Prostate gland (tissue), 2 donors: ENCODE data around the gene MIS18A. TPM values are rescaled to one million over a fixed set of nuclear protein-coding genes. Genes with fewer than 3 reads are reported as not detected.
"Not testable (repeated sequence)": the region's sequence is repeated elsewhere in the genome, so short reads cannot be mapped to it uniquely, and the experiment has no call there.

Source experiments
- DNase-seq: peaks from one replicate; pipeline ENCODE4 v3.0.0-alpha.2; 2019; ENCODE audit warnings: low spot score
- H3K27ac ChIP-seq, 2 donors: fragments of 200-600 bp; sonication (generic); 2 replicates each; pipeline ENCODE4 v1.5.1; 2017 to 2019
- H3K27me3 ChIP-seq: fragments of 200-600 bp; sonication (generic); replicated peaks from 2 replicates; pipeline ENCODE4 v1.5.1; 2019; ENCODE audit not compliant: insufficient read depth
- H3K36me3 ChIP-seq, 2 donors: fragments of 200-600 bp; sonication (generic); 1 replicate in 1 of 2; 2 replicates in 1 of 2; pipeline versions ENCODE4 v1.5.1 to v1.8.1; 2017 to 2019
- H3K4me1 ChIP-seq: fragments of 200-600 bp; sonication (generic); replicated peaks from 2 replicates; pipeline ENCODE4 v1.5.1; 2019
- H3K4me3 ChIP-seq, 2 donors: fragments of 200-600 bp; sonication (generic); 2 replicates each; pipeline ENCODE4 v1.5.1; 2017 to 2019
- H3K9me3 ChIP-seq: fragments of 200-600 bp; sonication (generic); 2 replicates; pipeline ENCODE4 v1.5.1; 2017
- CTCF ChIP-seq, 4 experiments: fragments of 200-600 bp in 2 of 4; fragments of 450-650 bp in 2 of 4; sonication (generic) in 2 of 4; IDR thresholded peaks; 1 replicate in 3 of 4; 2 replicates in 1 of 4; pipeline ENCODE4 v1.5.1; 2016 to 2019; ENCODE audit warnings: antibody characterized with exemption in 4 of 4, mild to moderate bottlenecking in 2 of 4, moderate library complexity in 2 of 4
- POLR2A ChIP-seq: fragments of 450-650 bp; IDR thresholded peaks from one replicate; pipeline ENCODE4 v1.6.1; 2016; ENCODE audit warnings: antibody characterized with exemption, mild to moderate bottlenecking
- POLR2AphosphoS5 ChIP-seq: sonication (generic); formaldehyde crosslinking; IDR thresholded peaks from one replicate; pipeline ENCODE4 v1.6.1; 2017; ENCODE audit warnings: antibody characterized with exemption
- WGBS: methylation state at CpG from one replicate; pipeline ENCODE4 v1.1.5; 2018; 5-methylcytosine and 5-hydroxymethylcytosine counted together
- intact Hi-C: fragments of 100-400 bp; cut with DNase I; formaldehyde crosslinking; loops from one replicate; pipeline ENCODE4 v1.14.2; 2022
- total RNA-seq, 2 donors: library from RNA; depleted of rRNA; stranded (reverse); fragments of >200 nt; gene quantifications; one replicate each; pipeline ENCODE4 v1.1.0, GENCODE V29; 2016

The MIS18A gene
- total RNA-seq, 2 donors from 2014 or later, result 10.7 to 17.8 TPM

DNA sequence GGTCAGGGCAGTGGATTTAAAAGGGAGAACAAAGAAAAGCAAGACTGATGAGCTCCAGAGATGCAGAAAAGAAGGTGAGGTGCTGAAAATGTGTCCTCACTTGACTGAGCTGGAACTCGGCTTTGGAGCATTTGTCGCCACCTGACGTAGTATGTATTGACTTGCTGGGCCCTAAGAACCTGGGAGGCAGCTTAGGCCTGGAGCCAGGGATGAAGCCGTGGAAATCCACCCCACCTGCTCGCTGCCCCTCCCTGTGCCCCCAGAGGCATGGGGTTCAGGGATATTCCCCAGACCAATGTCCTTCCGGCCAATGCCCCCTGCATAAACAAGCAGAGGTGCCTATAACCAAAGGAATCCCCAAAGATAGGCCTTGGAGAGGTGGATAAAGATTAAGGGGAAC, 34.1 kb upstream of the MIS18A start:
- Histone ChIP-seq H3K9me3 (no peaks in the 10 kb centered on the region), H3K27ac (no peak overlapping the region), H3K4me1 (no peaks in the 10 kb centered on the region), H3K27me3 (no peaks in the 10 kb centered on the region), H3K4me3 (no peak overlapping the region), H3K36me3 (peaks cover 11 to 16% of the 10 kb centered on the region in 2 donors)
- 89% methylated on average over 6 of the region's 6 CpGs for WGBS
- TF ChIP-seq CTCF (IDR thresholded peaks at IDR 0.05), result no peak
- TF ChIP-seq POLR2AphosphoS5, result no peak
- DNase-seq, result no peak
- intact Hi-C loops, result no loop called here

DNA sequence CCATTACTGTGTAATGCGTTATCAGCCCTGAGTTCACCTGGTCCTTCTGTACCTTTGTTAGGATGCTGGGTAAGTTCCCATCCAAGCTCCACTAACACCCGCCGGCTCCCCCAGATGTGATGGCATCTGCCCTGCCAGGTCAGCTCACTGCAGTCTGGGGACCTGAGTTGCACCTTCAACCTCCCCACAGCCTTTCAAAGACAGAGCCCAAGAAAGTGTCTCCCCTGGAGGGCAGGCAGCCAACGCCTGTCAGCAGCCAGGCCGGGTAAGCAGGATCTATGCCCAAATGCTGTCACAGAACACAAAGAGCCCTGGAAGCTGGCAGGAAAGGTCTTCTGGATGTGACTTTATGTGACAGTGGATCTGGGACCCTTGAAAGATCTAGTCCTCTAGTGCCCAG, 33.5 kb upstream of the MIS18A start:
- no peaks in the 10 kb centered on the region for H3K27me3 ChIP-seq
- H3K4me1 ChIP-seq, result no peaks in the 10 kb centered on the region
- H3K27ac ChIP-seq, result no peak overlapping the region
- WGBS, result 73% methylated on average over 5 of the region's 5 CpGs
- no peaks in the 10 kb centered on the region for H3K9me3 ChIP-seq
- H3K4me3 ChIP-seq, result no peak overlapping the region
- no peak for TF ChIP-seq POLR2AphosphoS5
- no peak for TF ChIP-seq CTCF (IDR thresholded peaks at IDR 0.05)
- TF ChIP-seq POLR2A, result no peak
- intact Hi-C loops, result no loop called here
- H3K36me3 ChIP-seq, result peaks cover 5 to 15% of the 10 kb centered on the region in 2 donors
- DNase-seq, result no peak

GRCh38 chr21:32311621-32312020, 32.8 kb upstream of the MIS18A start:
- H3K9me3 ChIP-seq, result no peaks in the 10 kb centered on the region
- intact Hi-C loops, result no loop called here
- no peak overlapping the region for H3K4me3 ChIP-seq
- no peak overlapping the region for H3K27ac ChIP-seq
- WGBS, result over 99% methylated on average over 9 of the region's 9 CpGs
- DNase-seq, result no peak
- TF ChIP-seq POLR2A, result no peak
- TF ChIP-seq POLR2AphosphoS5, result no peak
- TF ChIP-seq CTCF (IDR thresholded peaks at IDR 0.05), result no peak
- peaks cover 0 to 7% of the 10 kb centered on the region in 2 donors for H3K36me3 ChIP-seq
- no peaks in the 10 kb centered on the region for H3K4me1 ChIP-seq
- no peaks in the 10 kb centered on the region for H3K27me3 ChIP-seq

- H3K4me3 ChIP-seq, intact Hi-C loops, H3K27ac ChIP-seq, H3K9me3 ChIP-seq, H3K36me3 ChIP-seq, H3K27me3 ChIP-seq, H3K4me1 ChIP-seq, DNase-seq: not testable (repeated sequence)
- 94% methylated on average over 9 of the region's 9 CpGs for WGBS
These were observed 32.1 kb upstream of the MIS18A start for GRCh38 chr21:32310976-32311375.

DNA sequence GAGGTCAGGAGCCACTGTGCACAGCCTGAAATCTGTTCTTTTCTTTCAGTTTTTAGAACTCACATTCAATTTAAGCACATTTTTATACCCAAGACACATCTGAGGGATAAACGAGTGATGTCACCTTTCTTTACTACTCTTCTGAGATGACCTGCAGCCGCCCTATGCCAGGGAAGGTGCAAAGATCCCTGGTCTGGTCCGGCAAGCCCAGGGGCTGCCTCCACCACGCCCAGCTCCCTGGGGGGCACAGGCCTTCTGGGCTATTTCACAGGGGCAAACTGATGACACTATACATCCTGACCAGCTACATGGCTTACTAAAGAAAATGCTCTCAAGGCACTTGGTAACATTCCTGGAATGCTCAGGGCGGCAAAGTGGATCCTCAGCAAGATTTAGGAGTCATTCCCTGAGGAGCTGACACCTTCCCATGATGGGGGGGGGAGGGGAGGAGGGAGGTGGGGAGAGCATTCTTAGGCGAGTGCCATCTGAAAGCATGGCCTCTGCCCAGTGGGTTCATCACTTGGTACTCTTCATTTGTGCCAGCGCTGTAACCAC, 31.1 kb upstream of the MIS18A start:
- no peaks in the 10 kb centered on the region for H3K4me1 ChIP-seq
- no peak for DNase-seq
- H3K4me3 ChIP-seq, result no peak overlapping the region
- H3K27ac ChIP-seq, result no peak overlapping the region
- no peaks in the 10 kb centered on the region for H3K9me3 ChIP-seq
- no peaks in the 10 kb centered on the region for H3K36me3 ChIP-seq
- TF ChIP-seq POLR2AphosphoS5 (no peak), CTCF (IDR thresholded peaks at IDR 0.05) (no peak), POLR2A (no peak)
- H3K27me3 ChIP-seq, result no peaks in the 10 kb centered on the region
- intact Hi-C loops, result no loop called here
- 83% methylated on average over 7 of the region's 7 CpGs for WGBS
